Measurements from ENCODE around the gene RNF31.
"Not testable (repeated sequence)": the region's sequence is repeated elsewhere in the genome, so short reads cannot be mapped to it uniquely, and the experiment has no call there.

The RNF31 gene

DNA sequence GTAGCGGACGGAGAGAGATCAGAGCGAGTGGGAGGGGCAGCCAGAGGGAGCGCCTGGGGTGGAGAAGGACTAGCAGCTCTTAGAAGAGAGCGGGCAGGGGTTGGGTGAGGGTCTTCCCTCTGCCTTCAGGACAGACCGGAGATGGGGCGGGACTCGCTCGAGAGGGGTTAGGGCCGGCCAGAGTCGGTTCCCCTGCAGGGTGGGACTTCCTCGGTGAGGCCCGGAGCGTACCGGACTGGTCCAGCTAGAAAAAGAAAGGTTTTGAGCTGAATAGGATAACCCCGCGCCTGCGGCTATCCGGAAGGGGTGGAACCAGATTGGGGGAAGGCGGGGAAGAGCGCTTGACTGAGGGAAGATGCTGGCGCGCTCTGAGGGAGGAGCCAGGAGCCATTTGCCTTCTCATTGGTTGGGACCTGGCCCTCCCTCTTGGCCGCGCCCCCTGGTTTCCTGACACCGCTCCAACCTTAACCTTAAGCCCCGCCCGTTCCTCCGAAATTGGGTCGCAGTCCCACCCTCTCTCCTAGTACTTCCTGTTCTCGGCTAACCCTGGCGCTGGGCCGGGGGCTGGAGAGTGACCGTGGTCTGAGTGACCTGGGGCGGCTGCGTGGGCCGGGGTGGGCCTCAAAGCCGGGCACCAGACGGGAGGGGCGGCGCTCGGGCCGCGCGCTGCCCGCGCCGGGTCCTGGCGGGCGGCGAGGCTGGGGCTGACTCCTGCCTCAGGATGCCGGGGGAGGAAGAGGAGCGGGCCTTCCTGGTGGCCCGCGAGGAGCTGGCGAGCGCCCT, at the start of gene RNF31:
RNF31 (plus strand) TSS at position 521 of the 783 bp plus-strand sequence; CDS start at position 722, 201 bp downstream.
- peak; percentile 97 for DNase-seq

DNA sequence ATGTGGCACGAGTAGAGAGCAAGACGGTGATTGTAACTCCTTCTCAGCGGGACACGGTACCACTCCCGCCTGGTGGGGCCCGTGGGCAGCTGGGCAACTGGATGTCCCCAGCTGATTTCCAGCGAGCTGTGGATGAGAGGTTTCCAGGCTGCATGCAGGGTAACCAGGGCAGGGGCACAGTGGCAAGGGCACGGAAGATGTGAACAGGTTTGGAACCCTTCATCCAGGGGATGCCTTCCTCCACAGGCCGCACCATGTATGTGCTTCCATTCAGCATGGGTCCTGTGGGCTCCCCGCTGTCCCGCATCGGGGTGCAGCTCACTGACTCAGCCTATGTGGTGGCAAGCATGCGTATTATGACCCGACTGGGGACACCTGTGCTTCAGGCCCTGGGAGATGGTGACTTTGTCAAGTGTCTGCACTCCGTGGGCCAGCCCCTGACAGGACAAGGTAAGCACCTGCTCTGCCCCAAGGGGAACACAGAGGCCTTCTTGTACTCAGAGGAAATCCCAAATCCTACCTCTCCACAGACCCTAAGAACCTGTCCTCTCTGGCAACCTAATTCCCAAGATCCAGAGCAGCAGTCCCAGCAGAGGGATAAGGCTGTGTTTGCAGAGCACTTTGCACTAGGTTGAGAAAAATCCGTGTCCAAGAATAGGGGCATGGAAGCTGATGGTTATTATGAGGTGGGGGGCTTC, 48.9 kb upstream of the RNF31 start:
- DNase-seq: no peak

DNA sequence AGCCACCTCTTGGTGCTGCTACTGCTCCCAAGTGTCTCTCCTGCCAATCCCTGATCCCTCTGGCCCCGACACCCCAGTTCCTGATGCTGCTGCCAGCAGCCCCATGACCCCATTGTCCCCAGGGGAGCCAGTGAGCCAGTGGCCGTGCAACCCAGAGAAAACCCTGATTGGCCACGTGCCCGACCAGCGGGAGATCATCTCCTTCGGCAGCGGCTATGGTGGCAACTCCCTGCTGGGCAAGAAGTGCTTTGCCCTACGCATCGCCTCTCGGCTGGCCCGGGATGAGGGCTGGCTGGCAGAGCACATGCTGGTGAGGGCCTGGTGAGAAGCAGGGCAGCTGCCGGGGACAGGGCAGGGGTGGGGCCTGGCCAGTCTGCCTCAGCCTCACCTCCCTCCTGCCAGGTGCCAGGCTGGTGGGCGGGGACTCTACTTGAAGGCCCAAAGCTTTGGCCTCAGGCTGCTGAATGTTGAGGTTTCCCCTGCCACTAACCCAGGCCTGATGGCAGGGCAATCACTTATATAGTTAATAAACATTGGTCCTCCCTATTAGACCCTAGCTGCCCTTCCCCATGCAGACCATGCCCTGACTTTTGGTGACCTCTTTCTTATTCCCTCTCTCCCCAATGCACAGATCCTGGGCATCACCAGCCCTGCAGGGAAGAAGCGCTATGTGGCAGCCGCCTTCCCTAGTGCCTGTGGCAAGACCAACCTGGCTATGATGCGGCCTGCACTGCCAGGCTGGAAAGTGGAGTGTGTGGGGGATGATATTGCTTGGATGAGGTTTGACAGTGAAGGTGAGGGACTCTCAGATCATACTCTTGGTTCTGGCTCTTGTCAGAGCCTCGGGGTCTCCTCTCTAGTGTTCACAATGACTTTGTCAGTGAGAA, 48.1 kb upstream of the RNF31 start:
- no peak for DNase-seq

DNA sequence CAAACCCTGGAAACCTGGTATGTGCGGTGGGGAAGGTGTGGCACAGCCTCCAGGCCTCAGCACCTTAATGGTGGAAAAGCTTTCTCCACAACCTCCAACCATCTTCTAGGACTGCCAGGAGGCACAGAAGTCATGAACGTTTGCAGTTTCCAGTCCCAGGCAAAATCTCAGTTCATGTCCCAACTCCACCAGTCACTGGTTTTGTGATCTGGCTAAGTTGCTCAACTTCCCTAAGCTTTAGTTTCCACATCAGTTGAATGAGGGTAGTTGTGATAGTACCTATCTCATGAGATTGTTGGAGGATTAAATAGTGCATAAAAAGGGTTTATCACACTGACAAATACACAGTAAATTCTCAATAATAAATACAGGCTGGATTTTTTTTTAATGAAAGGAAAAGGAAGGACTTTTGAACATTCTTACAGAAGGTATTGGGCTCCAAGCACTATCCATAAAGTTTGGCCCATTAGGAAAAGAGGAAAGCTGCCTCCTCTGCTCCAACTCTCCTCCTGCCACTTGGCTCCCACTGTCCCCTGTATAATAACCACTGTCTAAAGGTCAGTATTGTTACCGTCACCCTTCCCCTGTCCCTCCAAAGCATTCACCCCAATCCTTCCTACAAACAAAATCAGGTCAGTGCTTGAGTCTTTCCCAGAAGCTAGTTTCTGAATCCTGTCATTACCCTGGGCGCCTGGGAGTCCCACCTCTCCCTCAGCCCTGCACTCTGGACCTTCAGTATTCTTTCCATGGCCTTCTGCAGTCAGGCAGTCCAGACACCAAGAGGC, 46.9 kb upstream of the RNF31 start:
- DNase-seq: no peak

DNA sequence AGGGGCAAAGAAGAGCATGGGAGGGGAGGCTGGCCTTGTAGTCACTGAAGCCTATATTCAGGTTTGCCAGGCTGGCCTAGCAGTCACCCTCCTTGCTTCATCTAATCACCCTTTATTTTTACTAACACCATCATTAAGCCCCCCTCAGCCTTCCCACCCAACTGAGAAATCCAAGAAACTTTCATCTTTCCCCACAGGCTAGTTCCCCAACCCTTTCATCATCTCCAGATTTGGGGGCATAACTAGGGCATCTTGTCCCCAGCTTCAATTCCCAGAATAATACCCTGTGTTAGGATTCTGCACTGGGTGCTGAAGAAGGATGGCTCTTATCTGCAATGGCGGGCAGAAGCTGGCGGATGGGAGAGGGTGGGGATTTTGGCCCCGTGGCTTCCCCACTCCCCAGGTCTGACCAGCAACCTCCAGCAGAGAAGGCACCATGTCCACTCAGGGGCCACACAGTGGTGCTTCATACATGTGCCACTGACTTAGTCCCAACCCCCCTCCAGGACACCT, 46.3 kb upstream of the RNF31 start:
- DNase-seq: no peak

DNA sequence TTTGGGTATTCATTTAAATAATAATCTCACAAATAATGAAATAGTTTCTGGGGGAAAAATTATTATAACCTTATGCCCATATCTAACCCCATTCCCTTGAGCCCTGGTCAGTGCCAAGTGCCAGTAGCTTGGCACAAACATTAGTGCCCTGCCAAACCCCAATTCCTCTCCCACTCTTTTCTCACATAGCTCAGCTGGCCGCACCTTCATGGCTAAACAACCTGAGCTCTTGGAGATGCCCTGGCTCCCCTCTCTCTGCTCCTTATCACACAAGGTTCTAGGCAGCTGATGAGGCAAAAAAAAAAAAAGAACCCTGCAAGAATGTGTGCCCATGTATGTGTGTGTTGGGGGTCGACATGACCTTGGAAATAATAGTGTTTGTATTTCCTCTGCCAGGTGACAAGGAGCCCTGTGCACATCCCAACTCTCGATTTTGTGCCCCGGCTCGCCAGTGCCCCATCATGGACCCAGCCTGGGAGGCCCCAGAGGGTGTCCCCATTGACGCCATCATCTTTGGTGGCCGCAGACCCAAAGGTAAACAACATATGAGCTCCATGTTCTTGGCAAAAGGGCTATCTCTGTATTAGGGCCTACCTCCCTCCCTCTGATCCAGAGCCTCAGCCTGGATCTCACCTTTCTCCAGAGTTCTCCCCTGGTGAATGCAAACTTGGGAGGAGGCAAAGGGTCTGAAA, 44.8 kb upstream of the RNF31 start:
- no peak for DNase-seq

DNA sequence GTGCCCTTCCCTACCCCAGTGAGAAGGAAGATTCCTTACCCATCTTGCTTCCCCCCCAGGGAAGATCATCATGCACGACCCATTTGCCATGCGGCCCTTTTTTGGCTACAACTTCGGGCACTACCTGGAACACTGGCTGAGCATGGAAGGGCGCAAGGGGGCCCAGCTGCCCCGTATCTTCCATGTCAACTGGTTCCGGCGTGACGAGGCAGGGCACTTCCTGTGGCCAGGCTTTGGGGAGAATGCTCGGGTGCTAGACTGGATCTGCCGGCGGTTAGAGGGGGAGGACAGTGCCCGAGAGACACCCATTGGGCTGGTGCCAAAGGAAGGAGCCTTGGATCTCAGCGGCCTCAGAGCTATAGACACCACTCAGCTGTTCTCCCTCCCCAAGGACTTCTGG, 43.8 kb upstream of the RNF31 start:
- no peak for DNase-seq

DNA sequence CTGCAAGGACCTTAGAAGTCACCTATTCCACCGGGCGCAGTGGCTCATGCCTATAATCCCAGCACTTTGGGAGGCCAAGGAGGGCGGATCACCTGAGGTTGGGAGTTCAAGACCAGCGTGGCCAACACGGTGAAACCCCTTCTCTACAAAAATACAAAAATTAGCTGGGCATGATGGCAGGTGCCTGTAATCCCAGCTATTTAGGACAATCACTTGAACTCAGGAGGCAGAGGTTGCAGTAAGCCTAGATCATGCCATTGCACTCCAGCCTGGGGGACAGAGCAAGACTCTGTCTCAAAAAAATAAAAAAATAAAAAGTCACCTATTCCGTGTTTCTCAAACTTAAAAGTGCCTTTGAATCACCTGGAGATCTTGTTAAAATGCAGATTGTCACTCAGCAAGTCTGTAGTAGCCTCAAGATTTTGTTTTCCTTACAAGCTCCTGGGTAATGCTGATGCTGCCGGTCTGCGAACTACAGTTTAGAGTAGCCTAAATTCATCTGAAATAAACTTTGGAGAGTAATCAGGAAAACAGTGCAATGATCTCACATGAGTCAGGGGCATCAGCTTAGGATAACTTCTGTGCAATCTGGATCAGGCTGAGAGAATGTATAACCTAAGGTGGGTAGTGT, 41.6 kb upstream of the RNF31 start:
- not testable (repeated sequence) for DNase-seq

DNA sequence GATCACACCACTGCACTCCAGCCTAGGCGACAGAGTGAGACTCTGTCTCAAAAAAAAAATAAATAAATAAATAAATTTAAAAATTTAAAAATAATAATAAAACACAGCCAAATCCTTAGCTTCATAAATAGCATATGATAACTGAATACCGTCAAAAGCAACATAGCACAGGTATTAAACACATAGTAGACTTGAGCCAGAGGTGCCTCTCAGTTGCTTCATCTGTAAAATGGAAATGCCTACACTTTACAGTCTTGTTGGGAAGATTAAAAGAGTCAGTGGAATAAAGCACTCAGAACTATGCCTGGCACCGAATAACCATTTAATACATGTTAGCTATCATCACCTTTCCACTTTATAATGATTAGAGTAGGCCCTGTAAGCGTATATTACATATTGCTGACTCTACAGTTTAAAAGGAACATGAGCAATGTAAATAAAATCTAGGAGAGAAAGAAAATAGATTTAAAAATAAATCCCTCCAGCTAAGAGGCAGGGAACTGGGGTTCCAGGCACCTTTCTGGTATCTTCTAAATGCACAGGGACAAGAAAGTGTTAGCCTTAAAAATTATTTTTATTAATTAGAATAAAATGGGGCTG, 40.5 kb upstream of the RNF31 start:
- DNase-seq: no peak

DNA sequence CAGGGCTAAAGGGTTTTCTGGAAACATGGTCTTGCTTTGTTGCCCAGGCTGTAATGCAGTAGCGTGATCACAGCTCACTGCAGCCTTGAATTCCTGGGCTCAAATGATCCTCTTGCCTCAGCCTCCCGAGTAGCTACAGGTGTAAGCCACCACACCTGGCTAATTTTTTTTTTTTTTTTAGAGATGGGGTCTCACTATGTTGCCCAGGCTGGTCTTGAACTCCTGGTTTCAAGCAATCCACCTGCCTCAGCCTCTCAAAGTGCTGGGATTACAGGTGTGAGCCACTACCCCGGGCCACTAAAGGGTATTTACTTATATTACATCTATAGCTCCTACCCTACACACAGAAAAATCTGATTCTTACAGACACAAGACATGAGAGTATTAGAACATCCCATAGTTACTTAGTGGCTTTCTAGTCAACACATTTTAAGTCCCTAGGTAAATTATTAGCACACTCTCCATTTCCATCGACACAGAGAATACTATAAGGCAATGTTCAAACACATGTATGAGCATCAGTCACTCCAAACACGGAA, 38.9 kb upstream of the RNF31 start:
- no peak for DNase-seq

DNA sequence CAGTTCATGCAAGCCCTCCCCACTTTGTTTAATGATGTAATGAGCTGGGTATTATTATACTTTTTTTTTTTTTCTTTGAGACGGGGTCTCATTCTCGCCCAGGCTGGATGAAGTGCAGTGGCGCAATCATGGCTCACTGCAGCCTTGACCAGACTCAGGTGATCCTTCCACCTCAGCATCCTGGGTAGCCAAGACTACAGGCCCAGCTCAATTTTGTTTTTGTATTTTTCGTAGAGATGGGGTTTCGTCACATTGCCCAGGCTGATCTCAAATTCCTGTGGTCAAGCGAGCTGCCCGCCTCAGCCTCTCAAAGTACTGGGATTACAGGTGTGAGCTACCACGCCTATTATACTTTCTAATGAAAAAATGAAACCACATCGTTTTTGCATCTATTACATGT, 37.2 kb upstream of the RNF31 start:
- no peak for DNase-seq

DNA sequence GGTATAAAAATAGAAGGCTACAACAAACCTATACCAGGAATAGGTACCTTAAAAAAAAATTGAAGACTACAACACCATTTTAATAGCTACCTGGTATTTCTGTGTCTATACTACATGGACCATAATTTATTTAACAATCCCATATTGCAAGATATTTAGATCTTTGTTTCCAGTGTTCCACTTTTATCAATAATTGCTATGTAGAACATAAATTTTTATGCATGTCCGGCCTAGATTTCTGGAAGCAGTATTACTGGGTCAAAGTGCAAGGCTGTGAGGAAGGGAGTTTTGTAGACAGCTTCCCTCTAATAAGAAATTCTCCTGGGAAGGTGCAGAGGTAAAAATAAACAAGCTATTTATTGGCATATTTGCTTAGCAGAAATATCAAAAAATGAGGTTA, 36.8 kb upstream of the RNF31 start:
- DNase-seq: no peak

DNA sequence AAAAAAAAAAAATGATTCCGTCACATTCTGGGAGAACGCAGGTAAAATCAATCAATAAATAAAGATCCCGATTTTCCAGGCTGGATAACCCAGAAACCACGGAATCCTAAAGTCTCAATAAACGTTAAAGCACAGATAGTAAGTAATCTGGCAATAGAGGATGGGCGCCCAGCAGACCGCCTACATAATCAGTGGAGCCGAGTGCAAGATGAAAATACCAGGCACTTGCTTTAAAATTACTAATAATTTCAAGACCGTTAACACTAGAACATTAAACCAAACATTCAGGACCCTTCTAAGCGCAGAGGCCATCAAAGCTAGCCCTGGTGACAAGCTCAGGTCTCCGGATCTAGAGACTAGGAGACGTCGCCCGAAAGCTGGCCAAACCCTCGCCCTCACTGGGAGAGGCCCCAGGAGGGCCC, 33.9 kb upstream of the RNF31 start:
- no peak for DNase-seq

DNA sequence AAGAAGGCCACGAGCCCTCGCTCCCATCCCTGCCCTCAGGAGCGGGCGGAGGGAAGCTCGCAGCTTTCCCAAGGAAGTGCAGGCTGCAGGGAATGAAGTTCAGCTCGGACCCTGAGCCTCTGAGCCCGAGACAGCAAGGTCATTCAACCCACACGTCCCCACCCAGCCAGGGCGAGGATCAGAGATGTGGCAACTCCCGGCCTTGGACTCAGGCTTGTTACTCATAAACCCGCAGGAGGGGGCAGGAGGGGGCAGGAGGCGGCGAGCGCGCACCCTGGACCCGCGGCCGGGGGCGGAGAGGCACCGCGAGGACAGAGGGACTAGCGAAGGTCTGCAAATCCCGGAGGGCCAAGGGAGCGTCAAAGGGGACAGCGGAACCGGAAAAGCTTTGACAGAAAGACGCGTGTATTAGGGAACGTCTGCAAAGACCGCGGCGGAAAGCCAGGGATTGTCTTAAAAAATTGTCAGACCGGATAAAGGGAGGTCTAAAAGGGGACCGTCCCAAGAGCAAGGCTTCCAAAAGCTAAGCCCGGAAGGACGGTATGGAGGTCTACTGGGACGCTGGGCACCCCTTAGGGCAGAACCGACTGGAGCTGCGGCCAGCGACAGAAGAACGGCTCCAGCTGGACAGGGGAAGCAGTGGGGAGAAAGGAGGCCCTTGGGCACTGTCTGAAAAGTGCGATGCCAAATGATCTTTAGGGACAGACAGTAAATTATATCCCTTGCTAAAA, 33.3 kb upstream of the RNF31 start:
- peak; percentile 89 for DNase-seq

DNA sequence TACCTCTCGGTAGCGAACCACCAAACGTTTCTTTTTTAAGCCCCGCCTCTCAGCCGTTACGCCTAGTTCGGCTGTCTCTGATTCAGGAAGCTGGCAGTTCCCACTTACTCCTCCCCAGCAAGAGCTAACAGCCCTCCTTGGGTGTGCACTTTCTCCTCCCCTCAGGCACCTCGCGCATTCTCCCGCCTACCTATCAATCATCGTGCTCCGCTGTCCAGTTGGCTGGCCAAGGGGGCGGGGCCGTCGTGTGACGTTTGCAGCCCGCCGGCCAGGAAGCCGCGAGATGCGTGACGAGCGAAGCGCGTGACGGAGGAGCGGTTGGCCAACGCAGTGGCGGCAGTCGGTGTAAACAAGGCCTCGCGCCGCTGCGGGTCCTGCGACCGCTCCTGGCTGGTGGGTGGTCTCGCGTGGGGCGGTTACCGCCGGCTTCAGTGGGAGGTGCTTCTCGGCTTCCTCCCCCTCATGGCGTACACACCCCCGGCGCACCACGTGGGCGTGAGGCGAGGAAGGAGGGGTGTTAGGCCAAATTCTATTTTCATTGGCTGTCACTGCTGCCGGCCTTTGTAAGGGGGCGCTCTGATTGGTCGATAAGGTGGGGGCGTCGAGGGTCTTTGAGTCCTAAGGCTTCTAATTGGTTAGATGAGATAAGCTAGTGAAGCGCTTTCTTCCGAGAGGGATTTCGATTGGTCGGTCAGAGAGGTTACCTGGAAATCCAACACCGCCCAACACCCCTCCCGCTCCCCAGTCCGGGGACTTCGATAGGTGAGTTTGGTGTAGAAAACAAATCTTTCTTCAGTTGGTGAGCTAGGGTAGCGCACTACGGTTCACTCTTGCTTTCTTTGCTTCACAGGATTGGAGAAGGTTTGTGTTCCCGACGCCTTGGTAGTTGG, 32.5 kb upstream of the RNF31 start, which contains the start of the genes DCAF11 and NRL:
DCAF11 (plus strand) TSS at position 246 of the 890 bp plus-strand sequence. CDS start 818 bp downstream, outside the sequence.
NRL (minus strand) TSS at position 418 of the 890 bp plus-strand sequence. CDS start 32,101 bp downstream, outside the sequence.
- DNase-seq: peak; percentile 97

DNA sequence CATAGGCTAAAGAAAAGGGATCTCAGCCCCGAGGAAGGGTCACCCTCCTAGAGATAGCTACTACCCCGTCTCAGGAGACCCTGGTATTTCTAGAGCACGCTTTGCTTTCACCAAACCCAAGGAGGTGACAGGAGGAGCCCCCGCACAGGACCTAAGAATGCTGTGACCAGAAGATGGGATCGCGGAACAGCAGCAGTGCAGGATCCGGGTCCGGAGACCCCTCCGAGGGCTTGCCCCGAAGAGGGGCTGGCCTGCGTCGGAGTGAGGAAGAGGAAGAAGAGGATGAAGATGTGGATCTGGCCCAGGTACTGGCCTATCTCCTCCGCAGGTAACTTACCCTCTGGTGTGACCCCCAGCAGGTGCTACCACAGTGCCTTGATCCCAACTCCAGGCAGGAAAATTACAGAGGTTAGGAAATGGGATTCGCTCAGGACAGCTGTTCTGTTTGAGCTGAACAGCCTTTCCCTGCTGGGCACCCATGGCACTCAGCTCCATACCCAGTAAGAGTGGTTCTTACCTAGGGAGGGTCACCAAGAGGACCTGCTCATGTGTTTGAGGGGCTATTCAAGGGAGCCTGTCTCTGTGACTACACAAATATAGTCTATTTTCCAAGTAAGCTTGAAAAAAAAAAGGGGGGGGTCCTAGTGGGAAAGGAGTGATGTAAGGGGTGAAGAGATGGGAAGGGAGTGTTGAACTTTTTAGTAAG, 31.7 kb upstream of the RNF31 start:
- DNase-seq: no peak

DNA sequence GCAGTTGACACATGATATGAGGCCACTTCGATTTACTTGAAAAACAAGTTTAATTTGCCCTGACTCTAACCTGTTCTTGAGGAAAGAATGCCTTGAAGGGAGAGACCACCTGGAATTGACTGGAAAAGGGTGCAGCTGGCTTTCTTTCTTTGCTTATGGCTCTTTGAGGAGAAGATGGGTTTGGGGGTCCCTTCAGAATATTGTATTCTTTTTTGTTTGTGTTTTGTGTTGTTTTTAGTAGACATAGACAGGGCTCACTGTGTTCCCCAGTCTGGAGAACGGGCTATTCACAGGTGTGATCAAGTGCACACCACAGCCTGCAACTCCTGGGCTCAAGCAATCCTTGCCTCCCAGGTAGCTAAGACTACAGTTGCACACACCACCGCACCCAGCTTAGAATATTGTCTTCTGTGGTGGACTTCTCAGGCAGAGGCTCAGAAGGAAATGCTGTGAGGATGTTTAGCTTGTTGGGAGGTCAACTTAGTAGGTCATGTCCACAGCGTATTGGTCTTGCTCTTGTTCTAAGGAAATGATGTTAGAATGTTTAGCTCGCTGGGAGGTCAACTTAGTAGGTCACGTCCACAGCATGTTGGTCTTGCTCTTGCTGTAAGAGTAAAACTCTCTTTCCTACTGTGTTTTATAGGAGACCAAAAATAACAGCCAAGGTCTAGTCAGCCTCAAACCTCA, 31.0 kb upstream of the RNF31 start:
- DNase-seq: no peak

Data from NCI-H2029 treated with DMSO at 0.1 percent for 48 hours (cell line).